Measurements from ENCODE around the gene VEGFB.

DNA sequence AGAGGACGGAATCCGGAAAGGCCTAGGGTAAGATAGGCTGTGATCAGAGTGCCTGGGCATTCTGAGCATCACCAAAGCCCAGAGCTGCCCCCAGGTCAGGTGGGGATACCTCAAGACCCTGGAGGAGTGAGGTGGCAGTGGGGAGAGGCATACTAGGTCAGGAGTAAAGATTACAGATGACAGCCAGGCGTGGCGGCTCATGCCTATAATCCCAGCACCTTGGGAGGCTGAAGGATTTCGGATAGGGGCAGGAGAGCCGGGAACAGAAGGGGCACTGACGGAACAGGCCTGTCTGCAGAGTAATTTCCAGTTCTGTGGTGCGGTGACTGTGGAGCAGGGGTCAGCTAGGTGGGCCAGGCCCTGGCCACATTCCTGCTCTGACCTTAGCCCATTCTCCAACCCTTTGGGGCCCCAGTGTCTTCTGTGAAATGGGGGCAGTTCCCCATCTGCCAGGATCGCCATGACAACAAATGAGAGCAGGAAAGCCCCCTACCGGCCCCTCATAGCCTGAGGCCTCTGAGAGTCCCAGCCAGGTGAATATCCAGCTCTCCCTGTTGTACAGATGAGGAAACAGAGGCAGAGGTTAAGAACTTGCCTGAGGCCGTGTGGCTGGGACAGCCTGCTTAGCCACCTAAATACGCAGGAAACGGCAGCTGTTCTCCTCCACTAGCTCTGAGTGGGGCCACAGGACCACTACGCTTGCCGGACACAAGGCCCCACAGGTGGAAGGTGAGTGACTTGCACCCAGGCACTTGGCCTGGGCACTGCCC, 40.8 kb downstream of the VEGFB start:
- TF ChIP-seq REST (IDR thresholded peaks at IDR 0.05; ENCODE audit: low read depth): no peak
- no peak for TF ChIP-seq TAF1 (IDR thresholded peaks at IDR 0.05; ENCODE audit: low read depth)
- no peak for TF ChIP-seq EGR1 (IDR thresholded peaks at IDR 0.05)
- no peak for TF ChIP-seq TCF12 (IDR thresholded peaks at IDR 0.05; ENCODE audit: low read depth)
- no peak for TF ChIP-seq YY1 (IDR thresholded peaks at IDR 0.05; ENCODE audit: low read depth)
- TF ChIP-seq EP300 (IDR thresholded peaks at IDR 0.05; ENCODE audit: borderline replicate concordance): no peak
- TF ChIP-seq MAX (IDR thresholded peaks at IDR 0.05): no peak
- TF ChIP-seq FOXM1 (IDR thresholded peaks at IDR 0.05; ENCODE audit: borderline replicate concordance, low read depth): no peak
- TF ChIP-seq CEBPB (IDR thresholded peaks at IDR 0.05): no peak
- no peak for TF ChIP-seq TEAD4 (IDR thresholded peaks at IDR 0.05)
- TF ChIP-seq CREB1 (IDR thresholded peaks at IDR 0.05; ENCODE audit: low read depth): no peak
- no peak for TF ChIP-seq NFIC (IDR thresholded peaks at IDR 0.05)
- TF ChIP-seq USF1 (IDR thresholded peaks at IDR 0.05): no peak
